GM12892 (cell line): ENCODE results near the gene PCSK7.
"Not testable (repeated sequence)": the region's sequence is repeated elsewhere in the genome, so short reads cannot be mapped to it uniquely, and the experiment has no call there.

Experiments
- POLR2A ChIP-seq: IDR thresholded peaks from 2 replicates; pipeline ENCODE4 v1.6.1; 2011; ENCODE audit warnings: low read depth, low read length, control low read depth
- POLR2AphosphoS5 ChIP-seq: IDR thresholded peaks from 2 replicates; pipeline ENCODE4 v1.6.1; 2011; ENCODE audit warnings: low read depth, low read length, control low read depth
- TAF1 ChIP-seq: IDR thresholded peaks from 2 replicates; pipeline ENCODE4 v1.6.1; 2011; ENCODE audit warnings: low read depth, mild to moderate bottlenecking, control low read depth, low read length, borderline replicate concordance

DNA sequence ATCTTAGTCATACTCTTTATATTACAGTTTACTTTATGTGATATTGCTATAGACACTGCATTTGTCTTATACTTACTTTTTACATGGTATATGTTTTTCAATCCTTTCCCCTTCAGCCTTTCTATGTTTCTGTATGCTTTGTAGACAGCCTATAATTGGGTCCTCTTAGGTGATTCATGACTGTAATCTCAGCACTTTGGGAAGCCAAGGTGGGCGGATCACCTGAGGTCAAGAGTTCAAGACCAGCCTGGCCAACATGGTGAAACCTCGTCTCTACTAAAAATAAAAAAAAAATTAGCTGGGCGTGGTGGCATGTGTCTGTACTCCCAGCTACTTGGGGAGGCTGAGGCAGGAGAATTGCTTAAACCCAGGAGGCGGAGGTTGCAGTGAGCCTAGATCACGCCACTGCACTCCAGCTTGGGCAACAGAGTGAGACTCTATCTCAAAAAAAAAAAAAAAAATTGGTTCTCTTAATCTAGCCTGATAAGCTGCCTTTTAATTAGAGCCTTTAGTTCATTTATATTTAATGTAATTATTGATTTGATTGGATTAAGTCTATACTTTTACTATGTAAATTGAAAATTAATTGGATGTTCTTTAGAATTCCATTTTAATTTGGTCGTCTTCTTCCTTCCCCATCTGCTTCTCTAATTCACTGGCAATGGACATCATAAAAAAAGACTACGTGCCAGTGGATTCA is 32.9 kb upstream of the PCSK7 start:
- not testable (repeated sequence) for TF ChIP-seq POLR2A, POLR2AphosphoS5, TAF1
